ENCODE data around the gene IL4I1.

GRCh38 chr19:49869009-49869483, 27.6 kb downstream of the IL4I1 start:
- no peak for TF ChIP-seq SUZ12 (IDR thresholded peaks at IDR 0.05; ENCODE audit: extremely low read depth, insufficient read depth, insufficient read length)
- no peak for TF ChIP-seq YY1 (IDR thresholded peaks at IDR 0.05; ENCODE audit: insufficient read depth, insufficient read length)
- no peak for TF ChIP-seq ZNF274 (IDR thresholded peaks at IDR 0.05; ENCODE audit: low read depth, low read length)
